ENCODE data around the gene DNAI1. TPM values are rescaled to one million over a fixed set of nuclear protein-coding genes. Genes with fewer than 3 reads are reported as not detected.

DNAI1 gene
- total RNA-seq, 1 experiment from 2014 or later: not detected

DNA sequence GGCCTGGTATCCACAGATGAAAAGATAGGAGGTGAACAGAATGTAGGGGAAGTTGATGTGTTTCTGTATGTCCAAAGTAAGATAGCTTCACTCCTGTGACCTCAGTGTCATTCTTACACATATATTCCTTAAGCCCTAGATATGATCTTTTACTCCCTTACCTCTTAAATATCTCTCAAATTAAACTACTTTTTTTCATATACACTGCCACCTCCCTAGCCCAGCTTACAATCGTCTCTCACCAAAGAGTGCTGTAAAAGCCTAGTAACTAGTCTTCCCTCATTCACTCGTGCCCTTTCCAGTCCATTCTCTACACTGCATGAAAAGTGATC is 5.3 kb downstream of the DNAI1 start:
- DNase-seq (no peak), ATAC-seq (no peak)
- no peaks in the 10 kb centered on the region for H3K27me3 ChIP-seq (ENCODE audit: low read length)
- peaks cover 13% of the 10 kb centered on the region for H3K4me1 ChIP-seq (ENCODE audit: insufficient read depth, low read length)
- H3K27ac ChIP-seq (ENCODE audit: low read length): no peak overlapping the region
- intact Hi-C loops (cut with micrococcal nuclease): no loop called here
- H3K9me2 ChIP-seq (replicated peaks; ENCODE audit: low read length): no peaks in the 10 kb centered on the region
- no peak overlapping the region for H3K4me3 ChIP-seq (ENCODE audit: low read length)
- no peaks in the 10 kb centered on the region for H3K36me3 ChIP-seq (ENCODE audit: low read depth, low read length)
- no peaks in the 10 kb centered on the region for H3K9me3 ChIP-seq (ENCODE audit: low read length)
- H3K79me2 ChIP-seq (ENCODE audit: low read length): no peaks in the 10 kb centered on the region
- TF ChIP-seq EZH2 (IDR thresholded peaks at IDR 0.05; ENCODE audit: low read length, unreplicated experiment): no peak
- no peak for TF ChIP-seq CTCF (conservative IDR thresholded peaks at IDR 0.05; ENCODE audit: low read depth, low read length)
- TF ChIP-seq EZH2phosphoT487 (IDR thresholded peaks at IDR 0.05; ENCODE audit: borderline replicate concordance, low read length): no peak
- POLR2A ChIA-PET (ENCODE audit: unreplicated experiment): no interaction called here
- H3K4me2 ChIP-seq (ENCODE audit: low read length): peak overlapping the region; percentile 58; the same call in 1 of the 2 replicates
- no peaks in the 10 kb centered on the region for H3F3A ChIP-seq (ENCODE audit: low read length, unreplicated experiment)
- no peaks in the 10 kb centered on the region for H4K20me1 ChIP-seq (ENCODE audit: low read length)
- H3K9ac ChIP-seq (ENCODE audit: low read length): no peak overlapping the region
- BruUV-seq (replicated peaks): no TSS peak
- H2AFZ ChIP-seq (ENCODE audit: low read length): no peak overlapping the region
- CTCF ChIA-PET: no interaction called here

GRCh38 chr9:34464571-34464970 is 6.0 kb downstream of the DNAI1 start:
- intact Hi-C loops (cut with micrococcal nuclease): no loop called here

GRCh38 chr9:34465468-34465867 is 6.9 kb downstream of the DNAI1 start:
- Histone ChIP-seq H3K9ac (ENCODE audit: low read length) (no peak overlapping the region), H3K27me3 (ENCODE audit: low read length) (no peaks in the 10 kb centered on the region), H3K4me3 (ENCODE audit: low read length) (no peak overlapping the region), H2AFZ (ENCODE audit: low read length) (no peak overlapping the region), H3F3A (ENCODE audit: low read length, unreplicated experiment) (no peaks in the 10 kb centered on the region), H3K4me2 (ENCODE audit: low read length) (no peak overlapping the region), H3K79me2 (ENCODE audit: low read length) (no peaks in the 10 kb centered on the region), H3K4me1 (ENCODE audit: insufficient read depth, low read length) (peaks cover 13% of the 10 kb centered on the region), H3K36me3 (ENCODE audit: low read depth, low read length) (no peaks in the 10 kb centered on the region), H3K27ac (ENCODE audit: low read length) (no peak overlapping the region), H3K9me2 (replicated peaks; ENCODE audit: low read length) (no peaks in the 10 kb centered on the region), H3K9me3 (ENCODE audit: low read length) (no peaks in the 10 kb centered on the region), H4K20me1 (ENCODE audit: low read length) (no peaks in the 10 kb centered on the region)
- ChIA-PET CTCF (no interaction called here), POLR2A (ENCODE audit: unreplicated experiment) (no interaction called here)
- DNase-seq (no peak), ATAC-seq (no peak)
- no peak for TF ChIP-seq CTCF (conservative IDR thresholded peaks at IDR 0.05; ENCODE audit: low read depth, low read length)
- TF ChIP-seq EZH2phosphoT487 (IDR thresholded peaks at IDR 0.05; ENCODE audit: borderline replicate concordance, low read length): no peak
- no peak for TF ChIP-seq EZH2 (IDR thresholded peaks at IDR 0.05; ENCODE audit: low read length, unreplicated experiment)
- BruUV-seq (replicated peaks): no TSS peak
- intact Hi-C loops (cut with micrococcal nuclease): no loop called here

More at GRCh38 chr9:34464571-34464970, 6.0 kb downstream of the DNAI1 start:
- CTCF ChIA-PET: no interaction called here
- no peak for DNase-seq
- Histone ChIP-seq H3K9me3 (ENCODE audit: low read length) (no peaks in the 10 kb centered on the region), H3F3A (ENCODE audit: low read length, unreplicated experiment) (no peaks in the 10 kb centered on the region), H3K4me2 (ENCODE audit: low read length) (no peak overlapping the region), H3K79me2 (ENCODE audit: low read length) (no peaks in the 10 kb centered on the region), H3K9me2 (replicated peaks; ENCODE audit: low read length) (no peaks in the 10 kb centered on the region), H3K36me3 (ENCODE audit: low read depth, low read length) (no peaks in the 10 kb centered on the region), H3K27ac (ENCODE audit: low read length) (no peak overlapping the region), H3K27me3 (ENCODE audit: low read length) (no peaks in the 10 kb centered on the region), H3K4me3 (ENCODE audit: low read length) (no peak overlapping the region), H3K4me1 (ENCODE audit: insufficient read depth, low read length) (peaks cover 13% of the 10 kb centered on the region), H3K9ac (ENCODE audit: low read length) (no peak overlapping the region), H4K20me1 (ENCODE audit: low read length) (no peaks in the 10 kb centered on the region), H2AFZ (ENCODE audit: low read length) (no peak overlapping the region)
- ATAC-seq: no peak
- POLR2A ChIA-PET (ENCODE audit: unreplicated experiment): no interaction called here
- no TSS peak for BruUV-seq (replicated peaks)
- TF ChIP-seq CTCF (conservative IDR thresholded peaks at IDR 0.05; ENCODE audit: low read depth, low read length): no peak
- TF ChIP-seq EZH2 (IDR thresholded peaks at IDR 0.05; ENCODE audit: low read length, unreplicated experiment): no peak
- TF ChIP-seq EZH2phosphoT487 (IDR thresholded peaks at IDR 0.05; ENCODE audit: borderline replicate concordance, low read length): no peak

Data from PC-3 (cell line).